ENCODE data around the gene LPCAT1.
"Not testable (repeated sequence)": the region's sequence is repeated elsewhere in the genome, so short reads cannot be mapped to it uniquely, and the experiment has no call there.

Gene LPCAT1

DNA sequence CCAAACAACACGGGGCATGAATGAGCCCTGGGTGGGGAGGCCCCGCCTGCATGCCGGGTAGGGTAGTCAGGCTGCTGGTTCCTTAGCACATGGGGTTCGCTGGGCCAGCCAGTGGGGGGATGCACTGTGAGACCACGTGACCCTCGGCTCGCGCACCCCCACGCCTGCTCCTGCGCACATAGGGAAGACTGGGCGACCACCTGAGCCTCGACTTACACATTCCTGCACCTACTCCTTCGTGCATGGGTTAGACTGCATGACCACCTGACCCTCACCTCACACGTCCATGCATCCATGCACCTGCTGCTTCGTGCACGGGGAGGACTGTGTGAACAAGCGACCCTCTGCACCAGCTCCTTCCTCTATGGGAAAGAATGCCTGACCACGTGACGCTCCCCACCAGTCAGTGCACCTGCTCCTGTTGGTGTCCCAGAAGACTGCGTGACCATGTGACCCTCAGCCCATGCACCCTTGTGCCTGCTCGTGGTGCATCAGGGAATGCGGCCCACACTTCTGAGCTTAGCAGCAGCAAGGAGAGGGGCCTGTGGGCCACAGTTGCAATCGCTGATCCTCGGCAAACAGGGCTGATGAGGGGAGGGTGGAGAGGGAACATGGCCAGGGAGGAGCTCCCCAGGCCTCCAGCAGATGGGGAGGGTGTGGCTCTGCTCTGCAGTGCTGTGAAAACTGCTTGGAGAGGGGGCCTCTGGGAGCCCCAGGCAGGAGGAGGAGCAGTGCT, 18.1 kb downstream of the LPCAT1 start:
- Histone ChIP-seq H2AFZ (ENCODE audit: low read depth) (no peak overlapping the region), H3K27me3 (ENCODE audit: insufficient read depth, low read depth) (no peaks in the 10 kb centered on the region), H4K20me1 (ENCODE audit: insufficient read depth) (no peaks in the 10 kb centered on the region), H3K27ac (no peak overlapping the region), H3K79me2 (ENCODE audit: insufficient read depth, low read depth) (peaks cover 99% of the 10 kb centered on the region), H3K9ac (no peak overlapping the region), H3K36me3 (ENCODE audit: insufficient read depth) (no peaks in the 10 kb centered on the region; the same call in 1 of the 2 replicates), H3K4me1 (ENCODE audit: low read depth, poor library complexity, severe bottlenecking) (peaks cover 36% of the 10 kb centered on the region), H3K4me3 (IDR thresholded peaks at IDR 0.05; ENCODE audit: insufficient read depth, low read depth, low read length) (no peak overlapping the region), H3K4me2 (no peak overlapping the region)
- TF ChIP-seq, protein P1, sequence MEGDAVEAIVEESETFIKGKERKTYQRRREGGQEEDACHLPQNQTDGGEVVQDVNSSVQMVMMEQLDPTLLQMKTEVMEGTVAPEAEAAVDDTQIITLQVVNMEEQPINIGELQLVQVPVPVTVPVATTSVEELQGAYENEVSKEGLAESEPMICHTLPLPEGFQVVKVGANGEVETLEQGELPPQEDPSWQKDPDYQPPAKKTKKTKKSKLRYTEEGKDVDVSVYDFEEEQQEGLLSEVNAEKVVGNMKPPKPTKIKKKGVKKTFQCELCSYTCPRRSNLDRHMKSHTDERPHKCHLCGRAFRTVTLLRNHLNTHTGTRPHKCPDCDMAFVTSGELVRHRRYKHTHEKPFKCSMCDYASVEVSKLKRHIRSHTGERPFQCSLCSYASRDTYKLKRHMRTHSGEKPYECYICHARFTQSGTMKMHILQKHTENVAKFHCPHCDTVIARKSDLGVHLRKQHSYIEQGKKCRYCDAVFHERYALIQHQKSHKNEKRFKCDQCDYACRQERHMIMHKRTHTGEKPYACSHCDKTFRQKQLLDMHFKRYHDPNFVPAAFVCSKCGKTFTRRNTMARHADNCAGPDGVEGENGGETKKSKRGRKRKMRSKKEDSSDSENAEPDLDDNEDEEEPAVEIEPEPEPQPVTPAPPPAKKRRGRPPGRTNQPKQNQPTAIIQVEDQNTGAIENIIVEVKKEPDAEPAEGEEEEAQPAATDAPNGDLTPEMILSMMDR (conservative IDR thresholded peaks at IDR 0.05; ENCODE audit: low read depth, low read length): no peak

DNA sequence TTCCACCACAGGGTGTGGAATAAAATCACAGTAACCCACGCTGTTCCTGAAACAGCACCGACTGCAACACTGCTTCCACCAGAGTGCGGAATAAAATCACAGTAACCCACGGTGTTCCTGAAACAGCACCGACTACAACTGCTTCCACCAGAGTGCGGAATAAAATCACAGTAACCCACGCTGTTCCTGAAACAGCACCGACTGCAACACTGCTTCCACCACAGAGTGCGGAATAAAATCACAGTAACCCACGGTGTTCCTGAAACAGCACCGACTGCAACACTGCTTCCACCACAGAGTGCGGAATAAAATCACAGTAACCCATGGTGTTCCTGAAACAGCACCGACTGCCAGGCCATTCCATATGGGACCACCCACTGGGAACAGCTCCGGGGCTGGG, 18.7 kb downstream of the LPCAT1 start:
- H2AFZ ChIP-seq (ENCODE audit: low read depth); H4K20me1 ChIP-seq (ENCODE audit: insufficient read depth); H3K27ac ChIP-seq; H3K27me3 ChIP-seq (ENCODE audit: insufficient read depth, low read depth); H3K9ac ChIP-seq; H3K4me3 ChIP-seq (IDR thresholded peaks at IDR 0.05; ENCODE audit: insufficient read depth, low read depth, low read length); H3K4me2 ChIP-seq; H3K36me3 ChIP-seq (ENCODE audit: insufficient read depth): not testable (repeated sequence)
- peaks cover 42% of the 10 kb centered on the region for H3K4me1 ChIP-seq (ENCODE audit: low read depth, poor library complexity, severe bottlenecking)
- peaks cover 93% of the 10 kb centered on the region for H3K79me2 ChIP-seq (ENCODE audit: insufficient read depth, low read depth)

DNA sequence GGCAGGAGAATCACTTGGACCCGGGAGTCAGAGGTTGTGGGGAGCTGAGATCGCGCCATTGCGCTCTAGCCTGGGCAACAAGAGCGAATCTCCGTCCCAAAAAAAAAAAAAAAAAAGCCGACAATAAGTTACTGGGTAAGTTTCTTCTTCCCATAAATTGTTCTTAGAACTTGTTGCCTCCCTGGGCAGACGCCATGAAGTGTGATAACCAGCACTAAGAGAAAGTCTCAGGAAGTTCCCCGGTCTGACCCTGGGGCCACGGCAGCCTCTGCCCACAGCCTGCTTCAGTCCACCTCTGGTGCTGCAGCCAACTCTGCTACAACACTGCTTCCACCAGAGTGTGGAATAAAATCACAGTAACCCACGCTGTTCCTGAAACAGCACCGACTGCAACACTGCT, 19.1 kb downstream of the LPCAT1 start:
- Histone ChIP-seq H3K4me2 (no peak overlapping the region), H3K79me2 (ENCODE audit: insufficient read depth, low read depth) (peaks cover 88% of the 10 kb centered on the region), H4K20me1 (ENCODE audit: insufficient read depth) (no peaks in the 10 kb centered on the region), H3K27ac (no peak overlapping the region), H3K9ac (no peak overlapping the region), H3K4me3 (IDR thresholded peaks at IDR 0.05; ENCODE audit: insufficient read depth, low read depth, low read length) (no peak overlapping the region), H3K36me3 (ENCODE audit: insufficient read depth) (no peaks in the 10 kb centered on the region; the same call in 1 of the 2 replicates), H2AFZ (ENCODE audit: low read depth) (no peak overlapping the region), H3K27me3 (ENCODE audit: insufficient read depth, low read depth) (no peaks in the 10 kb centered on the region), H3K4me1 (ENCODE audit: low read depth, poor library complexity, severe bottlenecking) (peaks cover 46% of the 10 kb centered on the region)
- TF ChIP-seq, protein P1 (conservative IDR thresholded peaks at IDR 0.05; ENCODE audit: low read depth, low read length): no peak

DNA sequence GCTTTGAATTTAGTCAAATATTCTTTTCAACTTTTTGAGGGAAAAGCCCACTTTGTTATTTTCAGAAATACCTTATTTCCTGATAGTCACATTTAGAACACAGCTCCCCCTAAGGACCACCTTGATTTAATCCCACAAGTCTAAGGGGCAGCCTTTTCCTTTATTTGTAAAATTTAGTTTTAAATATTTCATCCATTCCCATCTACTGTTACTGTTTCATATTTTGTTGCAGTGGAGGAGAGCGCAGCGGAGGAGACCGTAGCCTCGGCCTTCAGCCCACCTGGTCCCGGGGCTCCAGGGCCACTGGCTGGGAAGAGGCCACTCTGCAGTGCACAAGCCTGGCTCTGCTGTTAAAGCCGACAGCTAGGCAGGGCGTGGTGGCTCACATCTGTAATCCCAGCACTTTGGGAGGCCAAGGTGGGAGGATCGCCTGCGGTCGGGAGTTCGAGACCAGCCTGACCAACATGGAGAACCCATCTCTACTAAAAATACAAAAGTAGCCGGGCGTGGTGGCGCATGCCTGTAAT, 19.6 kb downstream of the LPCAT1 start:
- H2AFZ ChIP-seq (ENCODE audit: low read depth): no peak overlapping the region
- H3K27me3 ChIP-seq (ENCODE audit: insufficient read depth, low read depth): no peaks in the 10 kb centered on the region
- no peak overlapping the region for H3K4me2 ChIP-seq
- H3K9ac ChIP-seq: no peak overlapping the region
- no peak overlapping the region for H3K27ac ChIP-seq
- TF ChIP-seq, protein P1 (conservative IDR thresholded peaks at IDR 0.05; ENCODE audit: low read depth, low read length): no peak
- H4K20me1 ChIP-seq (ENCODE audit: insufficient read depth): no peaks in the 10 kb centered on the region
- H3K79me2 ChIP-seq (ENCODE audit: insufficient read depth, low read depth): peaks cover 83% of the 10 kb centered on the region
- H3K4me1 ChIP-seq (ENCODE audit: low read depth, poor library complexity, severe bottlenecking): peaks cover 51% of the 10 kb centered on the region
- no peak overlapping the region for H3K4me3 ChIP-seq (IDR thresholded peaks at IDR 0.05; ENCODE audit: insufficient read depth, low read depth, low read length)
- no peaks in the 10 kb centered on the region; the same call in 1 of the 2 replicates for H3K36me3 ChIP-seq (ENCODE audit: insufficient read depth)

Data from KMS-11 (cell line).